ENCODE measurements around the gene TCERG1L. TPM values are rescaled to one million over a fixed set of nuclear protein-coding genes. Genes with fewer than 3 reads are reported as not detected.

Gene TCERG1L
- total RNA-seq, 6 experiments from 2014 or later, result not detected

- intact Hi-C loops (cut with DNase I), result no loop called here
- Histone ChIP-seq H3K4me3 (no peak overlapping the region), H3K36me3 (no peaks in the 10 kb centered on the region), H3K27ac (no peak overlapping the region), H3K4me1 (no peaks in the 10 kb centered on the region), H3K27me3 (no peaks in the 10 kb centered on the region), H3K9me3 (no peaks in the 10 kb centered on the region)
- WGBS (ENCODE audit: insufficient coverage, low coverage, low lambda C conversion rate, missing lambda C conversion rate), result 62% methylated on average over 5 of the region's 7 CpGs
- DNase-seq, result no peak
- ATAC-seq, result no peak
- no peak for TF ChIP-seq CTCF (IDR thresholded peaks at IDR 0.05)
- no peak for TF ChIP-seq POLR2A (IDR thresholded peaks at IDR 0.05)
These were observed 142.4 kb downstream of the TCERG1L start for GRCh38 chr10:131169146-131169545.

DNA sequence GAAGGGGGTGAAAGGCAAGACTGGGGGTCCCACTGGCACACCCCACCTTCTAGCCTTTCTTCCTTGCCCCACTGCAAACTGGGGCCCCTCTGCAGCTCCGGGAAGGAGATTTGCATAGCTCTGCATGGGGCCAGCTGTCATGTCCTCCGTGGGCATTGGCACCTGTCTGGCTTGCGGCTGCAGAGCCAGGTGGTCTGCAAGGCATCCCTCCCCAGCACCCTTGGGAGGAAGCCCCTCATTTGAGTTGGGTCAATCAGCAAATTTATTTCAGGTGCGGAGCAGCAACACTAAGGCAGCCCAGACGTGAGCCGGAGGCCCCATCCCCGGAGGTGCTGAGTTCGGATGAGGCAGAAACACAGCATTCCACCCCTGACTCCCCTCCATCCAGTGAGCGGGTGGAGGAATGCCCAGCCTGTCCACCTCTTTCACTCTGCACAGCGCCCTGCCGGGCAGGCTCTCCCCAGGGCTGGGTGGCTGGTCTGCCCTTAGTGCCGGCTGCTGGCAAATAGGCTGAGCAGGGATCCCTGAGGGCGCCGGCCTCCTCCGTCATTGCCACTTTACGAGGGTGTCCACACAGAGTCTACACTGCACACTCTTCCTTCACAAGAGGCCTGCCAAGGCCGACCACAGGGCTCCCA, 143.2 kb downstream of the TCERG1L start:
- no peak for TF ChIP-seq CTCF (IDR thresholded peaks at IDR 0.05)
- TF ChIP-seq POLR2A (IDR thresholded peaks at IDR 0.05), result no peak
- peak in 1 of 3 donors; percentile 37 for DNase-seq
- ATAC-seq, result peak in 1 of 4 donors; percentile 18

DNA sequence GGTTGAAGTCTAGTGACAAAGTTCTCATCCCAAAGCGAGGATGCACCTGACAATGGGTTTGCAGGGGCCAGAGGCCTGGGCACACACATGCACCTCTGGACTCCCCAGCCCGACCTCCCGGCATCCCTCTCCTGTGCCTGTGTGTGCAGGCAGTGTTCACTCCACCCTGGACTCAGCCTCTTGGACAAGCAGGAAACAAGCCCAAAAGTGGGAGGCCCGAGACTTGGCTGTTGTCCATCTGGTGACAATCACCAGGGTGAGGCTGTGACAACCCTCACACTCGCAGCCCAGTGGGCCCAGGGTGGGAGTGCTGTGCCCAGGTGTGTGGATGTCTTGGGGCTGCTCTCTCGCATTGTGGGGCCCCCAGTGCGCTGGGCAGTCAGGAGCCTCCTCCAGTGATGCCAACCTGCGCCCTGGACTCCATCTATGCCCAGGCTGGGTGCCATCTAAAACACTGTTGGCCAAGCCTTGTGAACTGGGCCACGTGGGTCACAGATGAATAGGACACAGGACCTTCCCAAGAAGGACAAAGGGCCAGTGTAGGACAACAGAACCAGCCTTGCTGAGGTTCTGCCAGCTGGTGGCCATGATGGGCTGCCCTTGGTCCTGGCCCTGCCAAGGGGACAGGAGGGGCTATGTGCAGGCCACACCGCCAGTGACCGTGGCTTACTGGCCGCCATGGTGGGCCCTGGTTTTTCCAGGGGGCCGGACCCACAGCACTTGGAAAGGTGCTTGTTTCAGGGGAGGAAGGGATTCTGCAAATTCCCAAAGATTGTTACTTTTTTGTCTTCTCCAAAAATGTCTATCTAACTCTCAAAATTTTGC, 144.3 kb downstream of the TCERG1L start:
- Histone ChIP-seq H3K27me3 (no peaks in the 10 kb centered on the region), H3K27ac (no peak overlapping the region), H3K9me3 (no peaks in the 10 kb centered on the region), H3K36me3 (no peaks in the 10 kb centered on the region), H3K4me3 (no peak overlapping the region), H3K4me1 (no peaks in the 10 kb centered on the region)
- intact Hi-C loops (cut with DNase I), result no loop called here
- DNase-seq, result peak in 1 of 3 donors; percentile 31
- ATAC-seq, result peak in 1 of 4 donors; percentile 14
- WGBS (ENCODE audit: insufficient coverage, low coverage, low lambda C conversion rate, missing lambda C conversion rate), result 77% methylated on average over 7 of the region's 13 CpGs
- TF ChIP-seq CTCF (IDR thresholded peaks at IDR 0.05), result no peak
- TF ChIP-seq POLR2A (IDR thresholded peaks at IDR 0.05), result no peak

More for the DNA sequence above, 143.2 kb downstream of the TCERG1L start:
- Histone ChIP-seq H3K27me3 (no peaks in the 10 kb centered on the region), H3K9me3 (no peaks in the 10 kb centered on the region), H3K27ac (no peak overlapping the region), H3K4me1 (no peaks in the 10 kb centered on the region), H3K4me3 (no peak overlapping the region), H3K36me3 (no peaks in the 10 kb centered on the region)
- intact Hi-C loops (cut with DNase I), result no loop called here
- WGBS (ENCODE audit: insufficient coverage, low coverage, low lambda C conversion rate, missing lambda C conversion rate), result 60% methylated on average over 4 of the region's 17 CpGs

DNA sequence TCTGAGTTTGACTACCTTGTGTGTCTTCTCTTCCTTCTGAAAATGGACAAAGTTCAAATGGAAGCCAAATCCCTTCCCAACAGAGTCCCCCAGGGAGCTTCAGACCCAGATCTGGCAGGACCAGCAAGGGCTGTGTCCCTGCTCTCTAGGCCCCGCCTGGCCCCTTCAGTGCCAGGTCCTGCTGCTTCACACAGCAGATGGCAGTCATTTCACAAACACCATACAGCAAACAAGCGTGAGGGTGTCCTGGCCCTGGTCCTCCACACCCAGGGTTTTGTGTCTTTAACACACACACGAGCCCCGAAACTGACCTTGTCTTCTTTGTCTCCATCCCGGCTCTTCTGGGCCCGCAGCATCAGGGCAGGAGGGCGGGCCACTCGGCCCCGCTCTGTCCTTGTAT, 145.0 kb downstream of the TCERG1L start:
- no peak for DNase-seq
- Histone ChIP-seq H3K27ac (no peak overlapping the region), H3K9me3 (no peaks in the 10 kb centered on the region), H3K36me3 (no peaks in the 10 kb centered on the region), H3K4me1 (no peaks in the 10 kb centered on the region), H3K4me3 (no peak overlapping the region), H3K27me3 (no peaks in the 10 kb centered on the region)
- TF ChIP-seq CTCF (IDR thresholded peaks at IDR 0.05), result no peak
- no peak for TF ChIP-seq POLR2A (IDR thresholded peaks at IDR 0.05)
- WGBS (ENCODE audit: insufficient coverage, low coverage, low lambda C conversion rate, missing lambda C conversion rate), result 53% methylated on average over 5 of the region's 9 CpGs
- no peak for ATAC-seq
- intact Hi-C loops (cut with DNase I), result no loop called here
